ENCODE results near the gene RUBCN.
"Not testable (repeated sequence)": the region's sequence is repeated elsewhere in the genome, so short reads cannot be mapped to it uniquely, and the experiment has no call there.

Gene RUBCN

DNA sequence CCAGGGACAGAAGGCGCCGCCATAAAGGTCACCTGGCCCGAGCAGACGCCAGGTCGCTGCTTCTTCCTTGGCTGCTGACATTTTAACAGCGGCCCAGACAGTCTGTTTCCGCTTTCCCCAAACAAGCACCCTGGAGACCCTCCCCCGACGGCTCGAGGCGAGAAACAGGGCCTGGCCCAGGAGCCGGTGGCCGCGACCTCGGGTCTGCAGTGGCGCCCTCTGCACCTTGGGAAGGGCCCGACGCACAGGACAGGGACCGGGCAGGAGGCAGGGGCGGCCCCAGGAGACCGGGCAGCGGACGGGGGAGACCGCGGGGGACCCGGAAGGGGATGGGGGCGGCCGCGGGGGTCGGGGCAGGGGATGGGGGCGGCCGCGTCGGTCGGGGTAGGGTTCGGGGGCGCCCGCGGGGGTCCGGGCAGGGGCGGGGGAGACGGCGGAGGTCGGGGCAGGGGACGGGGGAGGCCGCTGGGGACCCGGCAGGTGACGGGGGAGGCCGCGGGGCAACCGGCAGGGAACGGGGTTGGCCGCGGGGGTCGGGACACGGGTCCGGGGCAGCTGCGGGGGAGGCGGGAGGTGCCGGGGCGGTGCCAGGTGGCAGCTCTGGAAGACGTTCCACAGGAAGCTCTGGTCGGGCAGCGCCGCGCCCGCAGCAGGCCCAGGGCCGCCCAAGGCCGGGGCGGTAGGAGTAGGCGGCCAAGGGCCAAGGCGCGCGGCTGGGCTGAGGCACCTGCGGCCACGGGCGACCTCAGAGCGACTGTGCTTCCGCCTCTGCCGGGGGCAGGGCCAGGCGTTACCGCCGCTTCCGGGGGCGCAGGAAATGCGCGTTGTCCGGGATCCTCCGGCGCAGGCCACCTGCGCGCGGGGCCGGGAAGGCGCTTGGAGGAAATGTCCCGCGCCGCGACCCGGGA lies 82.4 kb downstream of the RUBCN start:
- H3K4me3 ChIP-seq (ENCODE audit: low read depth, low read length): peak overlapping the region; percentile 22
- H3K9ac ChIP-seq (ENCODE audit: low read depth, low read length); H3K4me1 ChIP-seq (ENCODE audit: control insufficient read depth, insufficient read depth, low read length); H3K9me3 ChIP-seq (ENCODE audit: control insufficient read depth, insufficient read depth, low read length); H3K27me3 ChIP-seq (ENCODE audit: control insufficient read depth, insufficient read depth, low read length); H3K36me3 ChIP-seq (ENCODE audit: control insufficient read depth, insufficient read depth, low read length): not testable (repeated sequence)

DNA sequence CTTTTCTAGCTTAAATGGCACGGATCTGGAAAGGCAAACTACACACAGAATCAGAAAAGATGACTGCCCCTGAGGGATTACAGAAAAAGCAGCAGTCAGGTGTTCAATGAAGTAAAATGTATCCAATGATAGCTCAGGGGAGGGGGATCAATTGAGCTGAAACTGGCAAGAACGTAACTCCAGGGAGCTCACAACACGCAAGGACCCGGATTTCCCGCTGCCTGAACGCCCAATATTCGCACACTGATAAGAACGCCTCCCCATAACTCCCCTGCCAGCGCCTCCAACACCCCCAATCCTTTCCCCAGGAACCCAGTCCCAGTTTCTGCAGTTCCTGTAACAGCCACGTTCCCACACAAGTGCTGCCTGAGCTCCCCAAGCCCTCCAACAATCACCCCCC lies 83.8 kb downstream of the RUBCN start:
- H3K27me3 ChIP-seq (ENCODE audit: control insufficient read depth, insufficient read depth, low read length); H3K9me3 ChIP-seq (ENCODE audit: control insufficient read depth, insufficient read depth, low read length); H3K9ac ChIP-seq (ENCODE audit: low read depth, low read length); H3K4me1 ChIP-seq (ENCODE audit: control insufficient read depth, insufficient read depth, low read length); H3K4me3 ChIP-seq (ENCODE audit: low read depth, low read length); H3K36me3 ChIP-seq (ENCODE audit: control insufficient read depth, insufficient read depth, low read length): not testable (repeated sequence)

DNA sequence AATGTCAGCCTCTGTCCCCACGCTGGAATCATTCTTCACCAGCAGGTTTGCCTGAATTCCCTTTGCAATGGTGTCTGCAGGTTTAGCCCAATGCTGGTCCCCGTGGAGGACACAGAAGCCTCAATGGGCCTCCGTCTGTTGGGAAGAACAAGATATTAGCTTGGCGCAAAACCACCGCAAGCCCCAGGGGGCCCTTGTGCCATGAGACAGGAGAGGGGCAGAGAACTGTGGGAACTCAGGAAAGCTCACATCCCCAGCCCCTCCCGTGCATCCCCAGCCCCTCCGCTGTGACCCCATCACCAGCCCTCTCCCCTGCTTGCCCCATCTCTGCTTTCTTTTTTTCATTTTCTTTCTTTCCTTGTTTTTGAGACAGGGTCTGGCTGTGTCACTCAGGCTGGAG lies 89.1 kb downstream of the RUBCN start:
- H3K4me3 ChIP-seq (ENCODE audit: low read depth, low read length); H3K9ac ChIP-seq (ENCODE audit: low read depth, low read length); H3K9me3 ChIP-seq (ENCODE audit: control insufficient read depth, insufficient read depth, low read length); H3K27me3 ChIP-seq (ENCODE audit: control insufficient read depth, insufficient read depth, low read length); H3K36me3 ChIP-seq (ENCODE audit: control insufficient read depth, insufficient read depth, low read length); H3K4me1 ChIP-seq (ENCODE audit: control insufficient read depth, insufficient read depth, low read length): not testable (repeated sequence)

DNA sequence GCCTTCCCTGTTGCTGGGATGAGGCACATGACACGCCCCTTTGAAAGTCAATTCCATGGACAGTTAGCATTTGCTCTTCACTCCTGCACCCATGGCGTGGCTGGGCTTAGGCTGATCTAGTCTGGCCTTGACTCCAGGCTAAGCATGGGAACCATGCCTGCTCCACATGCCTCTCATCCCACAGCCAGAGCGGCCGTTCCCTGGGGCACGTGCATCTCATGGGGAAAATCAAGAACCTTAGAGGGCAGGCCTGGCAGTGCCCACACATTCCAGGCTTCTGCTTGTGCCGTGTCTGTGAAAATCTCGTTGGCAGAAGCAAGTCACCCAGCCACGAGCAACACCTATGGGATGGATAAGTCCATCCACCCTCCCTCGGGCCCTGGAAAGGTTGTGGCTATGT lies 89.5 kb downstream of the RUBCN start:
- not testable (repeated sequence) for H3K4me3 ChIP-seq (ENCODE audit: low read depth, low read length); H3K27me3 ChIP-seq (ENCODE audit: control insufficient read depth, insufficient read depth, low read length); H3K4me1 ChIP-seq (ENCODE audit: control insufficient read depth, insufficient read depth, low read length); H3K36me3 ChIP-seq (ENCODE audit: control insufficient read depth, insufficient read depth, low read length); H3K9me3 ChIP-seq (ENCODE audit: control insufficient read depth, insufficient read depth, low read length); H3K9ac ChIP-seq (ENCODE audit: low read depth, low read length)

DNA sequence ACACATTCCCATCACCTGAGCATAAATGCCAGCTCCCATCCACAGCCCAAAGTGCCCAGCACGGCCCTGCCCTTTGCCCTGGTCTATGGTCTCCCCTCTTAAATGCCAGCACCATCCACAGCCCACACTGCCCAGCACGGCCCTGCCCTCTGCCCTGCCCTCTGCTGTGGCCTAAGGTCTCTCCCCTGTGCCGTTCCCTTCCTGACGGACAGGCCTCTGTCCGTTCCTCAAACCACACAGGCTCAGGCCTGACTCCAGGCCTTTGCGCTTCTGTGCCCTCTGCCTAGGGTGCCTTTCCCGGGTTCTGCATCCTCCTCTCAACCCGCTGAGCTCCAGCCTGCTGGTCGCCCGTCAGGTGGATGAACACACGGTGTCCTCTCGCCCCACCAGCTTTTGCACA lies 90.4 kb downstream of the RUBCN start:
- H3K9ac ChIP-seq (ENCODE audit: low read depth, low read length); H3K4me3 ChIP-seq (ENCODE audit: low read depth, low read length); H3K36me3 ChIP-seq (ENCODE audit: control insufficient read depth, insufficient read depth, low read length); H3K27me3 ChIP-seq (ENCODE audit: control insufficient read depth, insufficient read depth, low read length); H3K4me1 ChIP-seq (ENCODE audit: control insufficient read depth, insufficient read depth, low read length); H3K9me3 ChIP-seq (ENCODE audit: control insufficient read depth, insufficient read depth, low read length): not testable (repeated sequence)

DNA sequence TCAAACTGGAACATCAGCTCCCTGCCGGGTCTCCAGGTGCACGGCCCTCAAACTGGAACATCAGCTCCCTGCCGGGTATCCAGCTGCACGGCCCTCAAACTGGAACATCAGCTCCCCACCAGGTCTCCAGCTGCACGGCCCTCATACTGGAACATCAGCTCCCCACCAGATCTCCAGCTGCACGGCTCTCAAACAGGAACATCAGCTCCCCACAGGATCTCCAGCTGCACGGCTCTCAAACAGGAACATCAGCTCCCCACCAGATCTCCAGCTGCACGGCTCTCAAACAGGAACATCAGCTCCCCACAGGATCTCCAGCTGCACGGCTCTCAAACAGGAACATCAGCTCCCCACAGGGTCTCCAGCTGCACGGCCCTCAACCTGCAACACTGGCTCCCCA lies 99.1 kb downstream of the RUBCN start:
- H3K9me3 ChIP-seq (ENCODE audit: control insufficient read depth, insufficient read depth, low read length); H3K4me3 ChIP-seq (ENCODE audit: low read depth, low read length); H3K27me3 ChIP-seq (ENCODE audit: control insufficient read depth, insufficient read depth, low read length); H3K9ac ChIP-seq (ENCODE audit: low read depth, low read length); H3K36me3 ChIP-seq (ENCODE audit: control insufficient read depth, insufficient read depth, low read length); H3K4me1 ChIP-seq (ENCODE audit: control insufficient read depth, insufficient read depth, low read length): not testable (repeated sequence)

DNA sequence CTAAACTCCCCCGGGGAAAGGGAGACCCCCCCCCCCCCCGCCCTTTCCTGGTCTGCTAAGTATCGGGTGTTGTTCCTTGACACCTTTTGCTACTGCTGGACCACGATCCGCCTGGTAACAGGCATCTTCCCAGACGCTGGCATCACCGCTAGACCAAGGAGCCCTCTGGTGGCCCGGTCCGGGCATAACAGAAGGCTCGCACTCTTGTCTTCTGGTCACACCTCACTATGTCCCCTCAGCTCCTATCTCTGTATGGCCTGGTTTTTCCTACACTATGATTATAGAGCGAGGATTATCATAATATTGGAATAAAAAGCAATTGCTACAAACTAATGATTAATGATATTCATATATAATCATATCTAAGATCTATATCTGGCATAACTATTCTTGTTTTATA lies 104.7 kb downstream of the RUBCN start:
- H3K4me3 ChIP-seq (ENCODE audit: low read depth, low read length); H3K9ac ChIP-seq (ENCODE audit: low read depth, low read length); H3K9me3 ChIP-seq (ENCODE audit: control insufficient read depth, insufficient read depth, low read length); H3K36me3 ChIP-seq (ENCODE audit: control insufficient read depth, insufficient read depth, low read length); H3K4me1 ChIP-seq (ENCODE audit: control insufficient read depth, insufficient read depth, low read length); H3K27me3 ChIP-seq (ENCODE audit: control insufficient read depth, insufficient read depth, low read length): not testable (repeated sequence)

DNA sequence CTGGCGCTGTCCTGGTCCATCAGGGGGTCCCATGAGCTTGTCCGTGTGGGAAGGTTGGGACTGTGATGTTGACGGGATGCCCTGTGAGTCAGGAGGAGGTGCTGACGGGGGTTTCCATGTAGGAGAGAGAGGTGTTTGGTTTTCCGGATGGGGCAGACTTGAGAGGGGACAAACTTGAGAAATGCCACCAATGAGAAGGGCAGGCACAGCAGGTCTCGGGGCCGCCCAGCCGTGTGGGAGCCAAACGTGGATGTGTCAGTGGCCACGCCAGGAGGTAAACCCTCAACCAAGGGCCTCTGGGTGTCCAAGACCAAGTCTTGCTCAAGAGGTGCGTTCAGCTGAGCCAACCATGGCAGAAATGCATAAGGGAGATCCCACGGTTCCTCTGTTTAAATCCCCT lies 105.9 kb downstream of the RUBCN start:
- H3K9ac ChIP-seq (ENCODE audit: low read depth, low read length); H3K9me3 ChIP-seq (ENCODE audit: control insufficient read depth, insufficient read depth, low read length); H3K36me3 ChIP-seq (ENCODE audit: control insufficient read depth, insufficient read depth, low read length); H3K4me3 ChIP-seq (ENCODE audit: low read depth, low read length); H3K27me3 ChIP-seq (ENCODE audit: control insufficient read depth, insufficient read depth, low read length); H3K4me1 ChIP-seq (ENCODE audit: control insufficient read depth, insufficient read depth, low read length): not testable (repeated sequence)

DNA sequence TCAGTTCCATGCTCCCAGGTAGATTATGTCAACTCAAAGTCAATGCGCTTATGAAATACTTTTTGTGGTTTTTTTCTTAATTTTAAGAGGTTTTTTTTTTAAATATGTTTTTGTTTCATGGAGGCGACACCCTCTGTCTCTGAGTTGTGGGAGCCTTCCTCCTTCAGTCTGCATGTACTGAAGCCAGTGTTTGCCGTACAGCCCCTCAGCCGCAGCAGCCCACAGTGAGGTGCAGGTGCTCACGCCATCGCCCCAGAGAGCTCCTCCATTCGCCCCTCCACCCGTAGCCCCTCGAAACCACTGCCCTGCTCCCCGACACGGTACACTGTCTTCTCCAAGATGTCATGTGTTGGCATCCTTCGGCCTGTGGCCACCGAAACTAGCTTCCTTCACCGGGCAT lies 107.4 kb downstream of the RUBCN start:
- H3K4me3 ChIP-seq (ENCODE audit: low read depth, low read length); H3K27me3 ChIP-seq (ENCODE audit: control insufficient read depth, insufficient read depth, low read length); H3K9me3 ChIP-seq (ENCODE audit: control insufficient read depth, insufficient read depth, low read length); H3K4me1 ChIP-seq (ENCODE audit: control insufficient read depth, insufficient read depth, low read length); H3K36me3 ChIP-seq (ENCODE audit: control insufficient read depth, insufficient read depth, low read length); H3K9ac ChIP-seq (ENCODE audit: low read depth, low read length): not testable (repeated sequence)

DNA sequence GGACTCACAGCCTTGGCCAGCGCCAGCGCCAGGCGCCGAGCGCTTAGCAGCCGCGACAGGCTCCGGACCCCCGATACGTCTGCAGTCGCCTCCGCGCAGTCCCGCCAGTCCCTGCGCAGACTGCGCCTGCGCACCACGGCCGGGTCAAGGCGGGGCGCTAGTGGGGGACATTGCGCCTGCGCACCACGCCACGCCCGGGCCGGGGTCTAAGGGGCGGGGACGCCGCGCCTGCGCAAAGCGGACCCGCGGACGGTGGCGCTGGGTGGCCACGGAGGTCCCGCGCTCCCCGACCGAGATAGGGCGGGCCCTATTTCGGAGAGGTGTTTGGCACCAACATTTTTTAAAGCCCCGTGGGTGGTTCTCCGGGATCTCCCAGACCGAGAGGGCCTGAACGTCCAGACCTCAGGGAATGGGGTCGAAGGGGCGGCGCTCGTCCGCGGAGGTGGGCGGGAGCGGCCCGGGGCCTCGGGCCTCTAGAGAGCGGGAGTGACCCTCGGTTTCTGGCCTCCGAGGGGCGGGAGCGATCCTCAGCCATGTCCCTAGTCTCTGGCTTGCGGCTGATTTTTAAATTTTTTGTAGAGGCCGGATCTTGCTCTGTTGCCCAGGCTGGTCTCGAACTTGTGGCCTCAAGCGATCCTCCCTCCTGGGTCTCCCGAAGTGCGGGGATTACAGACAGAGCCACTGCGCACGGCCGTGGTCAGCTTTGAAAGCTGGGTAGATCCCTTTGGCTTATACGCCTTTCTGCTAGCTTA lies 108.8 kb downstream of the RUBCN start:
- H3K9ac ChIP-seq (ENCODE audit: low read depth, low read length); H3K27me3 ChIP-seq (ENCODE audit: control insufficient read depth, insufficient read depth, low read length); H3K4me1 ChIP-seq (ENCODE audit: control insufficient read depth, insufficient read depth, low read length); H3K36me3 ChIP-seq (ENCODE audit: control insufficient read depth, insufficient read depth, low read length); H3K9me3 ChIP-seq (ENCODE audit: control insufficient read depth, insufficient read depth, low read length): not testable (repeated sequence)
- H3K4me3 ChIP-seq (ENCODE audit: low read depth, low read length): peak overlapping the region; percentile 37

DNA sequence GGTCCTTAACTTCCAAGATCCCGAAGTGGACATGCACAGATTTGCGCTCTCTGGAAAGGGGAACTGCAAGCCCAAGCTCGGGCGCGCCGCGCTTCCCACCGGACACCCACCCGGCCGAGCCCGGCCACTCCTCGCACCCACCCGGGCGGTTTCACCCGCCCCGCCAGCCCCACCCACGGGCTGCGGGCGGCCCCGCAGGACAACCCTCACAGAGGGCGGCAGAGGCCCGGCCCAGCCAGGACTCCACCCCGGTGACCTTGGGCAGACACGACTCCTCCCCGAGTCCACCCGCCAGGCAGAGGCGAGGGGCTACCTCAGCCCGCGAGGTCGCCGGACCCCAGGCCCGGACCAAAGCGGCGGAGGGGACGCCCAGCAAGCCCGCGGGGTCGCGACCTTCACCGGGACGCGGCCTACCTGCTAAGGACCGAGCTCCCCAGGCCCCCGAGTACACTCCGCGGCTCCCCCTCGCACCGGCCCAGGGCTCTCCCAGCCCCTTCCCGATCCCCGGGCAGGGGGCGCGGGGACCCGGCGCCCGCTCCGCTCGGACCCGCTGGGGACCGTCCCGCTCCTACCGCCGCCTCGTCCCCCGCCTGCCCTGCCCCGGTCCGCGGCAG lies 109.4 kb downstream of the RUBCN start:
- not testable (repeated sequence) for H3K9me3 ChIP-seq (ENCODE audit: control insufficient read depth, insufficient read depth, low read length); H3K27me3 ChIP-seq (ENCODE audit: control insufficient read depth, insufficient read depth, low read length); H3K4me1 ChIP-seq (ENCODE audit: control insufficient read depth, insufficient read depth, low read length); H3K9ac ChIP-seq (ENCODE audit: low read depth, low read length); H3K36me3 ChIP-seq (ENCODE audit: control insufficient read depth, insufficient read depth, low read length)
- peak overlapping the region; percentile 37 for H3K4me3 ChIP-seq (ENCODE audit: low read depth, low read length)
